HG03565 (cell line): ENCODE results near the gene MAP2K4.
"Not testable (repeated sequence)": the region's sequence is repeated elsewhere in the genome, so short reads cannot be mapped to it uniquely, and the experiment has no call there.

Experiments used
- ATAC-seq: cut with Tn5 transposase; IDR thresholded peaks from one replicate; pipeline ENCODE4 v1.9.1; 2021; ENCODE audit warnings: mild to moderate bottlenecking, moderate library complexity; ENCODE audit not compliant: unreplicated experiment

Gene MAP2K4

DNA sequence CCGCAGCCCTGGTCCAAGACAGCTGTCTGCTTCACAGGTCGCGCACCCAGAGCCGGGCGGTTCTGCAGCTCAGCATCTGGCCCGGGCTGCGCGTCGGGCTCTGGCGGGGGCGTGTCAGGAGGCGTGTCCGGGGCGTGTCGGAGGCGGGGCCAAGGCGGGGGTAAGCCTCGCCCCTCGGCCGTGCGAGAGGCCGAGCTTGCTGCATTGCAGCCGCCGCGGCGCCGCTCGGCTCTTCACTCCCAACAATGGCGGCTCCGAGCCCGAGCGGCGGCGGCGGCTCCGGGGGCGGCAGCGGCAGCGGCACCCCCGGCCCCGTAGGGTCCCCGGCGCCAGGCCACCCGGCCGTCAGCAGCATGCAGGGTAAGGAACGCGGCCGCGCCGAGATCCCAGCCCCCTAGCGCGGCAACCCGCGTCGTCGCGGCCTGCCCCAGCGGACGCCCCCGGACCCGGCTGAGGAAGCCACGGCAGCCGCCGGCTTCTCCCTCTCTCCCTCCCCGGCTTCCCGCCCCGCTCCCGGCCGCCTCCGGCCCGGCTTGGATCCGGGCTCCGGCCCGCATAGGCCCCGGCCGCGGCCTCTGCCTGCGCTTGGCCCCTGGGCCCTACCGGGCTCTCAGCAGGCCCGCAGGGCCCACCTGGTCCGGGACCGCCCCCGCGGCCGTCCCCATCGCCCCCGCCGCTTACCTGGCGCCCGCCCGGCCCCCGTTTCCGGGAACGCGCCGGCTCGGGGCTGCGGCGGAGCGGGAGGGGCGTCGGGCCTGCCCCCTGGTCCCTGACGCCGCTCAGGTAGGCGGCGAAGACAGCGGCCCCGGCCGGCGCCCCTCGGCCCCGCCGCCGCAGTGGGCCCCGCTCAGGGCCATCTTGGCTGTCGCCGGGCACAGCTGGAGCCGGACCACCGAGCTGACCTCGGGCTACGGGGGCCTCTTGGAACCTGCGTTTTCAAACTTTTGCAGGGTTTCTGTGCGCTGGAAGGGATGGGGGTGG lies at the start of gene MAP2K4:
TSS of gene MAP2K4 (plus strand) at position 236 of the 981 bp plus-strand sequence. CDS start at position 246, 10 bp downstream.
- peak; percentile 88 for ATAC-seq

DNA sequence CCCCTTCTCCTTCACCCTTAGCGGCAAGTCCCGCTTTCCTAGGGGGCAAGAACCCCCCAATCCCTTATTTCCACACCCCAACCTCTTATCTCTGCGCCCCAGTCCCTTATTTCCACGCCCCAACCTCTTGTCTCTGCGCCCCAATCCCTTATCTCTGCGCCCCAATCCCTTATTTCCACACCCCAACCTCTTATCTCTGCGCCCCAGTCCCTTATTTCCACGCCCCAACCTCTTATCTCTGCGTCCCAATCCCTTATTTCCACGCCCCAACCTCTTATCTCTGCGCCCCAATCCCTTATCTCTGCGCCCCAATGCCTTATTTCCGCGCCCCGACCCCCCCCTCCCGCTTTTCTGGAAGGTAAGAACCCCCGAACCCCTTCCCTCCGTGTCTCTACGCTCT lies 47.9 kb upstream of the MAP2K4 start:
- not testable (repeated sequence) for ATAC-seq

DNA sequence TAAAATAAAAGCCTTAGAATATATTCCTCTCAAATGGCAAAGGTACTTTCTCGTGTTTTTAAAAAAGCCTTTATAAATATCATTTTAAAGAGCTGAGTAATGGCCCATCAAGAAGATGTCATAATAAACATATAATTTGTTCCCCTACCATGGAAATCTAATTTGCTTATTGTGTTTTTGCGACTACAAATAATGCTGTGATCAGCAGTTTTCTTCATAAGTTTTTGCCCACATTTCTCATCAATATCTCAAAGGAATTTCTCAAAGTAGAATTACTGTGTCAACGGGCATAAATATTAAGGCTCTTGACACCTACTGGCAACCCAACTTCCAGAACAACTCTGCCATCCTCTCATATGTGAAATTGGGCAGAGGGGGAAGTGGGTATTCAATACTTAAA lies 40.9 kb upstream of the MAP2K4 start:
- no peak for ATAC-seq

DNA sequence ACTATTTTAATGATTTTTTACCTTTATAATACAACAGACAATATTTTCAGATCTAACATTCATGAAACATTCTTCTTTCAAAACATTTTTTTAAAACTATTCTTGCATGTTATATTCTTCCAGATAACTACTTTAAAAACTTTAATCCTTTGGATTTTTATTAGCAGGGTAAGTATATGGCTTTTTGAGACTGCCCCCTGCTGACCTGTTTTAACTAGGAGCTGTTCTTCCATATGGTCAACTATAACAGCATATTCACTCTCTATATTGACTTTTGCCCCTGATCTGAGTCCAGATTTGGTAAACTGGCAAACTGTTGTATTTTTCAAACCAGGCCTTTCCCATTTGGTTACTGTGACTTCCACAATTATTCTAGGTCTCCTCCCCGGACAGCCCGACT lies 39.9 kb upstream of the MAP2K4 start:
- no peak for ATAC-seq

DNA sequence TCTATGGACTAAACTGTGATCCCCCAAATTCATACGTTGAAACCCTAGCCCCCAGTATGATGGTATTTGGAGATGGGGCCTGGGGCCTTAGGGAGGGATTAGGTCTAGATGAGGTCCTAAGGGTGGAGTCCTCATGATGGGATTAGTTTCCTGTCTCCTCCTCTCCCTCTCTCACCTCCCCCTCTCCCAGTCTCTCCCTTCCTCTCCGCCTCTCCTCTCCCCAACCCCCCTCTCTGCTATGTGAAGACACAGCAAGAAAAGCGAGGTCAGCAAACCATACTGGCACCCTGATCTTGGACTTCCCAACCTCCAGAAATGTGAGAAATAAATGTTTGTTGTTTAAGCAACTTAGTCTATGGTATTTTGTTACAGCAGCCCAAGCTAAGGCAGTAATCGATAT lies 38.8 kb upstream of the MAP2K4 start:
- ATAC-seq = no peak

DNA sequence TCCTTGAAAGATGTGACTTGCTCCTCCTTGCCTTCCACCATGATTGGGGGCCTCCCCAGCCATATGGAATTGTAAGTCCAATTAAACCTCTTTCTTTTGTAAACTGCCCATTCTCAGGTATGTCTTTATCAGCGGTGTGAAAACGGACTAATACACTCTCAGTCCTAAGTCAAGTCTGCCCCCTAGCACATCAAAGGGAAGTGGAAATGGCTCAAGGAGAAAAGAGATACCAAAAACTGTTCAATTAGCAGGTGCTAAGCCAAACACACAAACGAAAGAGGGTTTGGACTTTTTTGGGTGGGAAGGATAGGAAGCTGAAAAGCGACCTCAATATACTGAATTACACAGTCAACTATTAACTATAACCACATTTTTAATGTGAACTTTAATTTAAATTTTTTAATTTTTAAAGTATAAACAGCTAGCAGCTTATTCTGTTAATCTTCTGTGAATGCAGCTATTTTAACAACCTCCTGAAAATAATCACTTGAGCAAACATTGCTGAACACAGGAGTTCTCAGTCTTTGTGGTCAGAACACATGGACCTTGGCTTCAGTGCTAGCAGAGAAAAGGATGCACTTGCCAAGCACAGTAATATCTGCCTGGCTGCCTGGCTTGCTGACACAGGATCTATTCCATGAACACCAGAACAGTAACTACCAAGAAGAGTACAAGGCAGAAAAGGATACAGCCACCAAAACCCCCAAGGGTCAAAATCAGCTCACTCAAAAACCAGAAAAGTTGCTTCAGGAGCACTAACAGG lies 34.3 kb upstream of the MAP2K4 start:
- no peak for ATAC-seq

DNA sequence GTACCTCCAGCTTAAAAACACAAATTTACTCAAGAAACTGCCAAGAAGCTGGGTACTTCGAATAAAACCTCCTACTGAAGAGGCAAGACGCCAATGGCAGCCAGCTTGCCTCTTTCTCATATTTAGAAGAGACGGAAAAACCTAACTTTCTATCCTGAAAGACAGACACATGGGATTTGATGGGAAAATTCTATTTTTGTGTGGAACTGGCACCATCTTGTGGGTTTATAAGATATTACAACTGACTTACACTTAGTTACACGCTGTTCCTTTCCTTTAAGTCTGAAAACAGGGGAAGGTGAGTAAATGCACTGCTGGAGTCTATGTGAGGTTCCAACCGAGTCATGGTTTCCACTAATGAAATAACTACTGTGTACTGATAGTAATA lies 33.7 kb upstream of the MAP2K4 start:
- ATAC-seq = no peak

DNA sequence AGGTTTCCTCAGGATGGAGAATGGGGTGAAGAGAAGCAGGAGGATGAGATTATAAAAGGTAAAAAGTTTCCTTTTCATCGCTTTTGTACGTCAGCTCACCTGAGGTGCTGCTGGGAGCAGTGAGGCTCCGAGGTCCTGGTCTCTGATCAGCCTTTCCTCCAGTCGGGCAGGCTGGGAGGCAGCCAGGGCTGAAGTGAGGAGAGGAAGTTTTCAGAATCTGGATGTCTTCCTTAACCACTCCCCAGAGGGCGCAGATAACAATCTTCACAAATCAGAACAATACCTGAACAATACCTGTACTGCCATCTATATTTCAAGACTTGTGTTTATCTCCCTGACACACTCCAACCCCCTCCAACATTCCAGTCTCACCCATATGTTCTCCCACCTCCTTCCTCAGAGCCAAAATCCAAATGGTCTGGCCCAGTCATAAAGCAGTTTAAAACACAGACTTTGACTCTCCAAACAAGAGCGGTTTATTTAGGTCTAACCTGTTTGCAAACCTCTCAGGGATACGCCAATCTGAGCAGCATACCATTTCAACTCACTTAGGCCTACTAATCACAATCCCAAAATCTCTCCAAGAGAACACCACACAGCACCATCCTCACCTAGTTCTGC lies 30.2 kb upstream of the MAP2K4 start:
- no peak for ATAC-seq

DNA sequence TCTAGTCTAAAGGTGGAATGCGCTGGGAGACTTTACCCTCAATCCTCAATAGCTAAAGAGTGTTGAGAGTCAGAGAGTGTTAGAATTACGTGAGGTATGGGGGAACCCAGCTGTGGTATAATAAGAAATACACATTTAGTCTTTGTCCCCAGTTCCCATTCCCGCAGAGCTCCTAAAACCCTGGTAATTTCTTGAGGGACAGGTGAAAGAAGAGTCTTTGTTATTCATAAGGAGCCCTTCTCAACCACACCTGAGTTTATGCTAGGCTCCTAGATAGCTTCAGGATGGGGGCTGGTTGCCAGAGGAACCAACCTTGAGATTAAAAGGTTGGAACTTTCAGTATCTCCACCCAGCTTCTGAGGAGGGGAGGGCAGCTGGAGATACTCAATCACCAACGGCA lies 29.2 kb upstream of the MAP2K4 start:
- ATAC-seq = no peak

DNA sequence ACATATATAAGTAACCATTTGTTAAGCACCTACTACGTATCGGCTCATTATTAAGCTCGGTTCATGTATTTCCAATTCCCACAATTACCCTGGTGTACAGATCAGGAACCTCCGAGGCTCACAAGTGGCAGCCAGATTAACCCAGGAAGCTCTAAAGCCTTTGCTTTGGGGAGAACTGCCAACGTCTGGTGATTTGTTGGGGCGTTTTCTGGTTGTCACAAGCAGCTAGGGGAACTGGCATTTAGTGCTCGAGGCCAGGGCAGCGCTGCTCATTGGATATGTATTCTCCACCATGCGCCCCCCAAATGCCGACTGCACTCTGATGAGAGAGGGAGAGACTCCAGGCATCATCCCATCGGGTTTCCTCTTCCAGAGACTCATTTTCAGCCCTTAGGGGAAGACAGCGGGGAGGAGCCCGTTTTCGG lies 23.9 kb upstream of the MAP2K4 start:
- ATAC-seq = peak; percentile 23

DNA sequence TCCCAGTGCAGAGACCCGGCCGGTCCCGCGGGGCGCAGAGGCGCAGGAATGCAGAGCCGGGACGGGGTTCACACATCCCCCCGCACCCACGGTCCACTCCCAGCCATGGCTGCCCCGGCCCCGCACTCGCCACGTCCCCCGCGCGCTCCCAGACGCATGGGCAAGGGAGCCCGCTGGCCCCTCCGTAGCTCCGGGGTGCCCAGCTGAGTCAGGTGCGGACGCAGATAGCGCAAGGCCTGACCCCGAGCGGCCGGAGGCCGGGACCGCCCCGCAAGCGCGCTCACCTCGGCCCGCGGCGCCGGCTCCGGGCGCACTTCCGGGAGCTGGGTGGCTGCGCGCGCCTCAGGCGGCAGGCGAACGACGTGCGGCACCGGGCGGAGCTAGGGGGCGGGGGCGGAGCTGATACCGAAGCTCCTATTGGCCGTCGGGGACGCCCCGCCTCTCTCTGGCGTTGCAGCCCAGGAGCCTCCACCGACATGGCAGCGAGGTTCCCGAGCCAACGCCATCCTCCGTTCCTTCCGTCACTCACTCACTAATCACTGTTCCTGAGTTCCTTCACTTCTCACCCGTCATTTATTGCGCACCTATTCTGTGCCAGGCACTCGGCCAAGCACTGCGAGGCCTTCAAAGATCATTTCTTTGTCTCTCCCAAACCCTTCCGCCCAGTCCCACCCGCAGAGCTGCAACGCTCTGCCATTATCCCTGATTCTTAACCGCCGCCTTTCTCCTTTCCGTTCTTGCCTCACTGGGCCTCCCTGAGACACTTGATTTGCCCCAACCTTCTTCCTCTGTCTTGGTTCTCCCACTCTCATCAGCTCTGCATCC lies 23.3 kb upstream of the MAP2K4 start, which contains the start of gene ZNF18:
TSS of gene ZNF18 (minus strand) at position 329 of the 825 bp plus-strand sequence. CDS start 4,646 bp downstream, outside the sequence.
- peak; percentile 94 for ATAC-seq

DNA sequence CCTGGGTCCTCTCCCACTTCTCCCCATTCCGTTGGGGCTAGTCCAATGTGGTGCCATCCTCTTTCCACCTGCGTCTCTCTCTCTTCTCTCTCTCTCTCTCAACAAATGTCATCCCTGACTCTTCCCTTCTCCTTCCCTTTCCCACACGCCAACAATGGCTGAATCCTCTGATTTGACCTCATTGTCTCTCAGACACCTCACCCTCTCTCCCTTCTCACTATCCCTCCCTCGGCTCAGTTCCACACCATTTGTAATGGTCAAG lies 22.8 kb upstream of the MAP2K4 start:
- no peak for ATAC-seq

DNA sequence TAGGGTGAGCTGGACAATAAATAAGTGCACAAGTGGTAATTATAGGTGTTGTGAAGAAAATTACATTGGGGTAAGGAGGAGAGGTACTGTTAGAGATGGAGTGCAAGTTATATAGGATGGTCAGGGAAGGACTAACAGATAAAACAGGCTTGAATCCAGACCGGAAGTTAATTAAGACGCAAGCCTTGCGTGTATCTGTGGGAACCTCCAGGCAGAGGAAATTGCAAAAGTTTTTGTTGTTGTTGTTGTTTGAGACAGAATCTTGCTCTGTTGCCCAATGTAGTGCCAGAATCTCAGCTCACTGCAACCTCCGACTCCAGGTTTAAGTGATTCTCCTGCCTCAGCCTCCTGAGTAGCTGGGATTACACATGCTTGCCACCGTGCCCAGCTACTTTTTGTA lies 21.0 kb upstream of the MAP2K4 start:
- no peak for ATAC-seq

DNA sequence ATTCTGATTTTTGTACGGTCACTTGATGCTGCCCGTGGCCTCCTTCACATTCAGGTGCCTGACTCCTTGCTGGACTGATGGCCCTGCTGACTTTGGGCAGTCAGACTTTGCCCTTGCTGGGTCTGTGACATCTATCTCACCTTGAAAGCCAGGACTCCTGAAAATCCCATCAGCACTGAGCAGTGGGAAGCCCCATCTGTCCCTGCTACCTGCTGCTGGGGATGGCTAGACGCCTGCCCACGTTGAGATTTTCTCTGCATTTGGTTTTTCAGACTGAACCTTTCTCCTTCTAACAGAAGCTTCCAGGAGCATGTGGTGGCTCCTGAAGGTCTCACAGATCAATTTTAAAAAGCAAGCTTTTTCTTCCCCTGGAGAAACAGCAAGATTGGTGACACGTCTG lies 13.2 kb upstream of the MAP2K4 start:
- ATAC-seq = no peak

DNA sequence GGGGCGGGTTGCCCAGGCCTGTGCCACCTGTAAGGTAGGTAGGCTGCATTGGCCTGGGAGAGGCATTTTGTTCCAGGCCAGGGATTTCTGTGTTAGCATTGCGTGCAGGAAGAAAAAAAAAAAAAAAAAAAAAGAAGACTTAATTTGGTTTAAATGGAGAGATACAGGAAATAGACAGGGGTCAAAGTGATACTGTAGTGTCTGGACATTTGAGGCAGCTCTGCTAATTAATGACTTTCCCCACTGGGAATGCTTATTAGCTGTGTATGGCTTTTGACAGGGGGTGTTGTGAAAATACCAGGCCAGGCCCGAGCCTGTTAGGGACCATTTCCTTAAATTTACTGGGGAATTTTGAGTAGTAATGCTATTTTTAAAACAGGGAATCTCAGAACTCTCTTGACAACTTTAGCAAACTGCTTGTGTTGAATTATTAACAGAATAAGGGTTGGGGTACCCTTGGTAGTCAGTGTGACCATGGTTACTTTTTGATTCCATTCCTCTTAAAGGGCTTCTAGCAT lies 1.0 kb downstream of the MAP2K4 start:
- ATAC-seq = no peak

DNA sequence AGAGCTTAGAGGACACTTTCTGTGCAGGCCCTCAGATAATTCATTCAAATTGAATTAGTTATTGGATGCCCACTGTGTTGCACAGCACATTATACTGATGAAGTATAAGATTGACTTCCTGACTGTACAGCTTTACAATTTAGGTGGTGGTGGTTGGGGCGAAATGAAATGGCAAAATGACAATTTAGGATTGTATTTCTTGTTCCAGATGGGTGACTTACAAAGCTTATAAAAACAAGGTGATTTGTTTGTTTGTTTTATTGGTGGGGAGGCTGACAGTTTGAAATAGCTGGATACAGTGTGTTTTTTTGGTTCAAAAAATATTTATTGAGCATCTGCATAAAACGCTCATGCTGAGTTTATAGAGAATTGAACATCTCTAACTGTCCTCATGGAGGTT lies 1.6 kb downstream of the MAP2K4 start:
- ATAC-seq = no peak

DNA sequence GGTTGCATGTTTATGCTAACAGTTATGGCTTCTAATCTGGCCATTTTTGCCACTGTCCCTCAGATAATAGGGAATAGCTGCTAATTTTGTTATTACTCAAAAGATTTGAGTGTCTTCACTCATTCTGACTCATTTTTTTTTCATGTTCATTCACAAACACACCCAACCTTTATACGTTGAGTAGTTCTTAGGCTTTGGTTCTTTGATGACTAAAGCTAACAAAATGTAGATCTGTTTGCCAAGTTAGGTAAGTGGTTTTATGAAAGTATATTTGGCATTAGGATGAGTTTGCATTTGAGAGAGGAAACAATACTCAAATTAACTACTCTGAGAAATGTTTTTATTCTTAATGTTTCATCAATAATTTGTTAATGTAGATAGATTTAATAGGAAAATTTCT lies 3.6 kb downstream of the MAP2K4 start:
- ATAC-seq = no peak

DNA sequence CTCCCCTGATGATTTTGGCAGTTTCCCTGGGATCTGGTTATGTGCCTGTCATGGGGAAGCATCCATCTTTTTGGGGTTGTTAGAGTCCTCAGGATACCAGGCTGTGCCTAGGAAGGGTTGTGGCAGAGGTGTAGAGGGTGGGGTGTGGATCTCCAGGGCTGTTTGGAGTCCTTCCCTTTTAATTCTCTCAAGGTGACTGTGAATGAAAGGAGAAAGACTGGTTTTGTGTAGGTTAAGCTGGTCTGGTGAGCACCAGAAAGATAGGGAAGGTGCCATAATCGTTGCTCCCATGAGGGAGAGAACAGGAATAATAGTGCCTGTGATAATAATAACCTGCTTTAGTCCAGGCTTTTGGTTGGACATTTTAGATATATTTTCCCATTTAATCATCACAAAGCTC lies 7.0 kb downstream of the MAP2K4 start:
- ATAC-seq = no peak

DNA sequence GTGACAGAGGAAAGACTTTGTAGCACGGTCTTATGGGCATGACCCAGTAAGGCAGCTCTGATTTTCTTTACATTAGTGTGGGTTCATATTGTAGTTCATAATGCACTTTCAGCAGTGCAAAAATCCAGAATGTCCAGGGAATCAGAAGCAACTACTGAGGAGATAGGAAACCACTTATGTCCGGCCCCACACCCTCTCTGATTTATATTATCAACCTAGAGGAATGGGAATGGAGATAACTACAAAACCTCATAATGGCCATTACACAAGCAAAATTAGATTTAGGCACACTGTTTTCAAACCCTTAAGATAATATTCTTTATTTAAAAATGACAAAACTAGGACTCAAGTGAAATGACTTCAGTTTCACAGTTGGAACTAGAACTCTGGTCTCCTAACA lies 7.9 kb downstream of the MAP2K4 start:
- no peak for ATAC-seq

DNA sequence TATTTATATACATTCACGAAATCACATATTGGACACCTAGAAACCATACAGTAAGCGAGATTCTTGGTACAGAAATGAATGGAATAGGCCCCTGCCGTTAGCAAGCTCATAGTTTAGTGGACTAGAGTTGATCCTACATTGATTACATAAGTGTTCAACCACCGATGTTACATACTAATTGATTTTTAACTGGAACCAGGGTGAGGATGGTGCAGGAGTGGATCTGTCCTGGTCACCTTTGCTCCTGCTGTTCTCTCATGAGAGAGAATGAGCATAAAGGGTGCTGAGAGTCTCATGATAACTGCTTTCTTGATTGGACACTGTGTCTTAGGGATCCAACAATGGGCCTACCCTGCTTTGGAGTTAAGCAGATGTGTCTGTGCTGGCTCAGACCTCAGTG lies 13.9 kb downstream of the MAP2K4 start:
- ATAC-seq = no peak

DNA sequence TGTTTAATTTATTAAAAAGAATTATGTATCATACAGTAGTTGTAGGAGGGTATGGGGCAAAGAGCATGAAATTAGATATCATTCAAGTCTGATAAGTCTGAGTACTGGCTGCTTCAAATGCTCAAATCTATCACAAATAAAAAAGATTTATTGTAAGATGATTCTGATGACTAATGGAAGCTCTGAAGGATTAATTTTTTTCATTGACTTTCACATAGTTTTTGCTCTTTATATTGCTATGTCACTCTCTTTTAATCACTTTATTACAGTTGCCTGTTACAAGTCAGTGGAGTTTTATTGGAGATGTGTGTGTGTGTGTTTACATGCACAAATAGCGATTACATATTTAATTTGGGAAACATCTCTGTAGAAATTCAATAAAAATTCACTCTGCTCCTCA lies 15.0 kb downstream of the MAP2K4 start:
- no peak for ATAC-seq
